Nephron (organoid): ENCODE data around the gene CD40LG.

Experiments
- H3K27ac Mint-ChIP-seq, 3 experiments: 2 replicates each; pipeline ENCODE4 v1.8.0; 2020; ENCODE audit warnings: mixed read lengths in 3 of 3, mild to moderate bottlenecking in 2 of 3, moderate library complexity in 1 of 3
- H3K27me3 Mint-ChIP-seq: 2 replicates; pipeline ENCODE4 v1.8.0; 2021; ENCODE audit warnings: low read depth, mild to moderate bottlenecking, moderate library complexity, mixed read lengths
- H3K36me3 Mint-ChIP-seq: 2 replicates; pipeline ENCODE4 v1.8.0; 2020; ENCODE audit warnings: low read depth, mixed read lengths
- H3K4me1 Mint-ChIP-seq: 2 replicates; pipeline ENCODE4 v1.8.0; 2020; ENCODE audit warnings: mixed read lengths
- H3K4me3 Mint-ChIP-seq, 3 experiments: 2 replicates each; pipeline ENCODE4 v1.8.0; 2020; ENCODE audit warnings: mild to moderate bottlenecking in 3 of 3, mixed read lengths in 3 of 3, moderate library complexity in 2 of 3
- H3K9me3 Mint-ChIP-seq: 2 replicates; pipeline ENCODE4 v1.8.0; 2020; ENCODE audit warnings: mixed read lengths
- TF ChIP-seq, protein P1 (sequence below), 3 experiments: fragments of 200-600 bp; sonication (generic); IDR thresholded peaks; one replicate each; pipeline ENCODE4 v1.5.0; 2021; ENCODE audit warnings: antibody characterized with exemption in 3 of 3; ENCODE audit not compliant: unreplicated experiment in 3 of 3

Gene CD40LG

DNA sequence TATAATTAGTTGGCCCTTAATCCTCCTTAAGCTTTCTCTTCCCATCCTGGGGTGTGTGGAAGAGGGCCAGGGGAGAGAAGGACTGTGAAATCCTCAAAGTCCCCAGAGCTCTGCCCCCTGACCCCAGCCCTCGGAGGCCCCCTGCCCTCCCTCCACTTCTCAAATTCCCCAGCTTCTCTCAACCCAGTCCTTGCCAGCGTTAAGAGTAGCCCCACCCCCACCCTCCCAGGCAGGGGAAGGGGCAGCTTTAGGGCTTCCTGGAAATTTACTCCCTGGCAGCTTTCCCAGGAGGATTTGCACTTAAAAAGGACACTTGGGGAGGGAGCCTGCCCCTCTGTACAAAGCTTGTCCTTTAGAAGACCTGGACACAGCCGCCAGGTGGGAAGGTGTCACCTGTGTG is 11.8 kb upstream of the CD40LG start:
- H3K4me1 Mint-ChIP-seq: peaks cover 13% of the 10 kb centered on the region

DNA sequence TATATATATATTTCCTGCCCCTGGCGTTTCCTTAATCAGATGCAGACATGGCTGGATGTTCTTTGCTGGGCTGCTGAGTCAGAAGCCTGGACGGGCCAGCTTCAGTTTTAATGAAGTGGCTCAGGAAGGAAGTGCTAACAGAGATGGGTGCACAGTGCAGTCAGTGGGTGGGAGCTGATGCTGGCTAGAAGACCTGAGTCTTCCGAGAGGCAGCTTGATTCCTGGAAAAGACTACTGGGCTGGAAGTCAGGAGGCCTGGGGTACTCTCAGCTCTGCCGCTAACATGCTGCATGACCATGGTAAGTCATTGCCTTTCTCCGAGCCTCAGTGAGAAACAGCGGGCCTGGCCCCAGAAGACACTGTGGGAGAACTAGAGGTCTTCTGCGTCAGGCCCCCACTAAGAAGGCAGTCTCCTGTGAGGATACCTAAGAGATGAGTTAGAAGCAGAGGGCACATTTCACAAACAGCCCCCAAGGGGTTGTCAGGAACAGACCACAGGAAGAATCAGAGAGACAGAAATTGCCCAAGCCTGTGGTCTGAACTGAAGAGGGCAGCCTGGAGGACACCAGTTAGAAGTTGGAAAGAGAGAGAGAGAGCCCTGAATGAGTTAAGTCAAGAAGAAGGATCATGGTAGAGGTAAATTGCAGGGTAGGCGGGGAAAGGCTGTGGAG is 8.3 kb upstream of the CD40LG start:
- Mint-ChIP-seq H3K9me3 (peaks cover 10% of the 10 kb centered on the region), H3K4me1 (peaks cover 13% of the 10 kb centered on the region), H3K27me3 (no peaks in the 10 kb centered on the region), H3K36me3 (no peaks in the 10 kb centered on the region), H3K27ac (no peak overlapping the region), H3K4me3 (no peak overlapping the region)
- TF ChIP-seq, protein P1, sequence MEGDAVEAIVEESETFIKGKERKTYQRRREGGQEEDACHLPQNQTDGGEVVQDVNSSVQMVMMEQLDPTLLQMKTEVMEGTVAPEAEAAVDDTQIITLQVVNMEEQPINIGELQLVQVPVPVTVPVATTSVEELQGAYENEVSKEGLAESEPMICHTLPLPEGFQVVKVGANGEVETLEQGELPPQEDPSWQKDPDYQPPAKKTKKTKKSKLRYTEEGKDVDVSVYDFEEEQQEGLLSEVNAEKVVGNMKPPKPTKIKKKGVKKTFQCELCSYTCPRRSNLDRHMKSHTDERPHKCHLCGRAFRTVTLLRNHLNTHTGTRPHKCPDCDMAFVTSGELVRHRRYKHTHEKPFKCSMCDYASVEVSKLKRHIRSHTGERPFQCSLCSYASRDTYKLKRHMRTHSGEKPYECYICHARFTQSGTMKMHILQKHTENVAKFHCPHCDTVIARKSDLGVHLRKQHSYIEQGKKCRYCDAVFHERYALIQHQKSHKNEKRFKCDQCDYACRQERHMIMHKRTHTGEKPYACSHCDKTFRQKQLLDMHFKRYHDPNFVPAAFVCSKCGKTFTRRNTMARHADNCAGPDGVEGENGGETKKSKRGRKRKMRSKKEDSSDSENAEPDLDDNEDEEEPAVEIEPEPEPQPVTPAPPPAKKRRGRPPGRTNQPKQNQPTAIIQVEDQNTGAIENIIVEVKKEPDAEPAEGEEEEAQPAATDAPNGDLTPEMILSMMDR (IDR thresholded peaks at IDR 0.05; ENCODE audit: unreplicated experiment in 3 of 3): no peak

More for the DNA sequence above, 11.8 kb upstream of the CD40LG start:
- H3K27ac Mint-ChIP-seq: no peak overlapping the region
- H3K9me3 Mint-ChIP-seq: peaks cover 10% of the 10 kb centered on the region
- H3K4me3 Mint-ChIP-seq: no peak overlapping the region
- no peaks in the 10 kb centered on the region for H3K36me3 Mint-ChIP-seq
- H3K27me3 Mint-ChIP-seq: no peaks in the 10 kb centered on the region
- TF ChIP-seq, protein P1 (IDR thresholded peaks at IDR 0.05; ENCODE audit: unreplicated experiment in 3 of 3): no peak

DNA sequence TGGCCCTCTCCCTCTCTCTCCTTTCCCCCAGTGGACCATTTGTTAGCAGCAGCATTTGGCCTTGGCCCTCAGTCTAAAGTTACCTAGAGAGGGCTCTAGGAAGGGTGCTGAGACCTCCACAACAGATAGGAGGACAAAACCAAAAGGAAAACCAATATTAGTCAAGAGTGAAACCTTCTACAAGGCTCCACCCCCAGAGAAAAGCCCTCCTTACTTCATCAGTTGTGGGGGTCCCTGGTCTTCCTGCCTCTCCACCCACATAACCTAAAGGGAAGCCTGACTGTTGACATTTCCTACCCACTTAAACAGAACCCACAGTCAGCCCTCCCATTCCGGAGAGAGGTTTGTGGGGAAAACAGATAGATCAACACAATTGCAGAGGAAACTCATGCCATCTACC is 4.7 kb upstream of the CD40LG start:
- Mint-ChIP-seq H3K27me3 (no peaks in the 10 kb centered on the region), H3K9me3 (peaks cover 19% of the 10 kb centered on the region), H3K4me1 (no peaks in the 10 kb centered on the region), H3K36me3 (no peaks in the 10 kb centered on the region), H3K4me3 (no peak overlapping the region), H3K27ac (no peak overlapping the region)
- TF ChIP-seq, protein P1 (IDR thresholded peaks at IDR 0.05; ENCODE audit: unreplicated experiment in 3 of 3): no peak

DNA sequence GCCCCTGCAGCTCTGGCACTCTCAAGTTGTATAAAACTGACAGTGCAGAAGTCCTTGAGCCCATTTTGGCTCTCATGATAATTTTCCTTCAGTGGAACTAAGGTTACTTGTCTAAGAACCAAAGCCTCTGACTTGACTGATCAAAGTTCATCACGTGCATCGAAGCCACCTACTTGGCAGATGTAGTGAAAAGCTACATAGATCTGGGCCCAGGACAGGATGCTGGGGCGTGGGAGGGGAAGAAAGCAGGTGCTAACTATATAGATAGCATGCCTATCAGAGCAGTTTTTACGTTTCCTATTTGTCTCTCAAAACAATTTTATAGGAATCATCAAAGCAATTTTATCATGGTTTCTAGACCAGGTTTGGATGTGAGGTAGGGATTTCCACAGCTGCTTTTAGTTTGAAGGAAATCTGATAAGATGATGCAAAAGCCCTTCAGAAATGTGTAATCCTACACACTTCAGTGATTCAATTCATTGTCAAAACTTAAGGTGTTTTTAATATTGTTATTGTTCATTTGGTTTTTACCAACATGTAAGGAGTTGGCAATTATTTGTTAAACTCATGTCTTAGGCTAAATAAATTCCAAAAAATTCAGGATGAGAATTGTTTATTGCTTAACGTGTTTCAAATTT is 1.2 kb upstream of the CD40LG start:
- no peaks in the 10 kb centered on the region for H3K27me3 Mint-ChIP-seq

DNA sequence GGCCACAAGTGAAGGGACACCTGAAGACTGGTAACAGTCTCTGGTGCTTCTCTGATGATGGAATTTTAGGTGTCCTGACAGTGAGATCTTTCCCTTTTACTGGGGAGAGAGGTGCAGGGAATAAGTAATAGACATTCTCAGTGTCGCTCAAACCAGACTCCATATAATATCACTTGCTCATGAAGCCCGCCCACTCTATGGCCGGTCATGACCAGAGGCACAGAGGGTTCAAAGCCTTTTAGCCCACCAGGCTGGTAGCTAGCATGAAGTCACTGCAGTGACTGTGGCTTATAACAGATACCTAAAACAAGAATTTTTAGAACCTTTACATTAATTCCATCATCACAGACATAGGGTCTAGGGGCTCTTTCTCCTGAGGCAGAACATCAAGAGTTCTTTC is 2.9 kb downstream of the CD40LG start:
- no peaks in the 10 kb centered on the region for H3K27me3 Mint-ChIP-seq
- H3K4me1 Mint-ChIP-seq: no peaks in the 10 kb centered on the region
- TF ChIP-seq, protein P1 (IDR thresholded peaks at IDR 0.05; ENCODE audit: unreplicated experiment in 3 of 3): no peak
- no peak overlapping the region for H3K4me3 Mint-ChIP-seq
- no peaks in the 10 kb centered on the region for H3K36me3 Mint-ChIP-seq
- H3K9me3 Mint-ChIP-seq: peaks cover 7% of the 10 kb centered on the region
- no peak overlapping the region for H3K27ac Mint-ChIP-seq

More for the DNA sequence above, 1.2 kb upstream of the CD40LG start:
- Mint-ChIP-seq H3K4me1 (no peaks in the 10 kb centered on the region), H3K9me3 (peaks cover 13% of the 10 kb centered on the region), H3K27ac (no peak overlapping the region), H3K36me3 (no peaks in the 10 kb centered on the region), H3K4me3 (no peak overlapping the region)
- TF ChIP-seq, protein P1 (IDR thresholded peaks at IDR 0.05; ENCODE audit: unreplicated experiment in 3 of 3): no peak
